CD4-positive, alpha-beta T cell treated with Interleukin-2 at 100 ng/mL for 4 hours (primary cell): Measurements from ENCODE around the gene BABAM2.

Experiments used
- DNase-seq: peaks from one replicate; pipeline ENCODE4 v3.0.0-alpha.2; 2020; ENCODE audit warnings: low spot score

Gene BABAM2

GRCh38 chr2:28163627-28164279 is 273.2 kb downstream of the BABAM2 start:
- no peak for DNase-seq

- DNase-seq, result no peak
Observed at GRCh38 chr2:28164280-28164801, 273.8 kb downstream of the BABAM2 start.

GRCh38 chr2:28165087-28165635 is 274.6 kb downstream of the BABAM2 start:
- no peak for DNase-seq

GRCh38 chr2:28166956-28167355 is 276.4 kb downstream of the BABAM2 start:
- no peak for DNase-seq

GRCh38 chr2:28168376-28168775 is 277.8 kb downstream of the BABAM2 start:
- no peak for DNase-seq

- no peak for DNase-seq
Observed at GRCh38 chr2:28169492-28169891, 279.0 kb downstream of the BABAM2 start.

- no peak for DNase-seq
Observed at GRCh38 chr2:28172114-28172898, 281.8 kb downstream of the BABAM2 start.

GRCh38 chr2:28173377-28173776 is 282.8 kb downstream of the BABAM2 start:
- DNase-seq, result no peak

GRCh38 chr2:28174211-28174610 is 283.7 kb downstream of the BABAM2 start:
- no peak for DNase-seq

- no peak for DNase-seq
Observed at GRCh38 chr2:28175028-28175427, 284.5 kb downstream of the BABAM2 start.

GRCh38 chr2:28178946-28179345 is 288.4 kb downstream of the BABAM2 start:
- DNase-seq, result no peak

GRCh38 chr2:28181801-28182200 is 291.3 kb downstream of the BABAM2 start:
- DNase-seq, result no peak

- DNase-seq, result no peak
Observed at GRCh38 chr2:28182348-28182747, 291.8 kb downstream of the BABAM2 start.

- no peak for DNase-seq
Observed at GRCh38 chr2:28185153-28185552, 294.6 kb downstream of the BABAM2 start.

- DNase-seq, result no peak
Observed at GRCh38 chr2:28185891-28186290, 295.4 kb downstream of the BABAM2 start.

GRCh38 chr2:28187186-28187585 is 296.7 kb downstream of the BABAM2 start:
- no peak for DNase-seq

GRCh38 chr2:28188436-28188835 is 297.9 kb downstream of the BABAM2 start:
- no peak for DNase-seq

- no peak for DNase-seq
Observed at GRCh38 chr2:28193630-28194403, 303.3 kb downstream of the BABAM2 start.

- no peak for DNase-seq
Observed at GRCh38 chr2:28199995-28200679, 309.6 kb downstream of the BABAM2 start.

GRCh38 chr2:28201671-28202180 is 311.2 kb downstream of the BABAM2 start:
- DNase-seq, result no peak

- DNase-seq, result no peak
Observed at GRCh38 chr2:28202719-28203118, 312.2 kb downstream of the BABAM2 start.

GRCh38 chr2:28206762-28207161 is 316.2 kb downstream of the BABAM2 start:
- no peak for DNase-seq
